Raji (cell line): ENCODE data around the gene CEBPG.

Source experiments
- POLR2A ChIP-seq: IDR thresholded peaks from 2 replicates; pipeline ENCODE4 v1.6.1; 2011; ENCODE audit warnings: low read depth, low read length, control low read depth; ENCODE audit not compliant: insufficient read depth

CEBPG gene

DNA sequence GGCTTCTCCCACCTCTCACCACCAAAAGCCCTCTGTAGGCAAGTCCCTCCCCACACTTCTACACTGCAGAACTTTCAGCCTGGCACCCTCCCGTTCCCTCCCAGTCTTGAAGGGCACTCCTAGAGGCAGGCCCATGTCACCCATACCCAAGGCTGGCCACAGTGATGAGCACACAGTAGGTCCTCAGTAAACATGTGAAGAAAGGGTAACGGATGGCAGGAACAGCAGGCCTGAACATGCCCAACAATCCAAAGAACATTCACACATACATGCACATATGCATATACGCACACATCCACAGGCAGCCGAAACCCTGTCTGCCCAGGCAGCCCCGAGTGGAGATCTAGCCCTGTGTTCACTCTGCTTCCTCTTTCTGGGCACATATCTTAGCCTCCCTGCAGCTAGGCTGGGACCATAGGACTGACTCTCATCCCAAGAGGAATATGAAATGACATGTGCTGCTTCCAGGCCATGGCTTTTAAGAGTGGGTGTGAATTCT, 55.2 kb downstream of the CEBPG start:
- no peak for TF ChIP-seq POLR2A

DNA sequence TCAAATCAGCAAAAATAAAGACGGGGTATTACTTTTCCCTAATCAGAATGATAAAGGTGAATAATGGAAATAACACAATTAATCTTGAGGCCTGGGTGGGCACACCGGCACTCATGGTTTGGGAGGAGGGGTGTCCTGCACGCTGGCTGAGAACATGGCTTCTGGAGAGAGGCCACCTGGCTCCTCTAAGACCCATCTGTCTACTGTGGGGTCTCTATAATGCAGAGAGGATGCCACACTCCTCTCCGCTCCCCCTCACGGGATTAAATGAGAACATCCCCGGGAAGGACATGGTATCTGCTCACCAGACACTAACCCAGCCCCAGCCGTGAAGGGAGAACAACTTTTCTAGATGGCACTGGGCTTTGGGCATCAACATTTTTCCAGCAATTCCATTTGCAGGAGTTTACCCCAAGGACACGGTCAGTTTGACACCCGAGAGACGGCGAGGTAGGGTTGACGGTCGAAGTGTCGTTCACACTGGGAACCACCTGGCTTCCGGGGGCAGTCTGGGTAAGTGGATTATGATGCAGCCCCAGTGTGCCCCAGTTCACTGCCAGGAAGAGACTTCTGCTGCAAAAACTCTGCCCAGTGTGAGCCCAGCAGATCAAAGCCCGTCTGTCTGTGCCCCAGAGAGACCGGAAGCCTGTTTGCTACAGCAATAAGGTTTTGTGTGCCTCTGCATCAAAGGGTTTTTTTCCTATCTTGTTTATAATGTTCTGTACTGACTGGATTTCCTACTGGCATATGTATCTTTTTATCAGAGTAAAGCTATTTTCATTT, 56.6 kb downstream of the CEBPG start:
- no peak for TF ChIP-seq POLR2A

DNA sequence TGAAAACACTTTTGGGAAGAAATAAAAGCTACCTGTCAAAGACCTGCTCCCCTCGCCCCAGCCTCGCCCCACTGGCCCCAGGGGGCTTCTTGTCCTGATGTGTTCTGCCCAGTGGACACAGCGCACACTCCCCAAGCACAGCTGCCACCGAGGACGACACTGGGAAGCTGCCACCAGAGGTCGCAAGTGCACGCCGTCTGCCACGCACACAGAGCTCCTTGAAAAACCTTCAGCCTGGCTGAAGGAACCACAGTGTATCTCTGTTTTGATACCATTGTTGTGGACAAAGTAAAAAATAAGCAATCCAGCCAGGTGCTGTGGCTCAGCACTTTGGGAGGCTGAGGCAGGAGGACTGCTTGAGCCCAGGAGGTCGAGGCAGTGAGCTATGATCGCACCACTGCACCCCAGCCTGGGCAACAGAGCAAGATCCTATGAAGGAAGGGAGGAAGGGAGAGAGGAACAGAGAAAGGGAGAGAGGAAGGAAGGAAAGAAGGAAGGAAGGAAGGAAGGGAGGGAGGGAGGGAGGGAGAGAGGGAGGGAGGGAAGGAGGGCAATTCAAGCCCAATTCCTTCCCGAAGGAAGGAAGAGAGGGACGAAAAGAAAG, 57.3 kb downstream of the CEBPG start:
- no peak for TF ChIP-seq POLR2A

DNA sequence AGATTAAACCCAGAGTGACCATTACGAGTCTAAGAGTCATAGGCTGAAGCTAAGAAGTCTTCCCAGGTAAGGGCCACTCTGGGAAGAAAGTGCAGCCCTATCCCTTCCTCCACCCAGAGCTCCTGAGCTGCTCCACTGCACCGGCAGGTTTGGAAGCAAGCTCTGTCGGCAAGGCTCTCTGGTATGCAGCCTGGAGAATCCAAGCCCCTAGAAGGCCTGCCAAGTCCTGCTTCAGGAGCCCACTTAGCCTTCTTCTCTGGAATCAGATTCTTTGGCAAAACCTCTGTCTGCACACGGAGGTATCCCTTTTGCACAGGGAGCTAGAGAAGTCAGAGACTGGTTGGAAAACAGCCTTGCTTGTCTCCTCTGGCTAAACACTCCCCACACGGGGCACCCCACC, 58.5 kb downstream of the CEBPG start:
- TF ChIP-seq POLR2A = no peak
